Endothelial cell of umbilical vein (primary cell): Measurements from ENCODE around the gene PPFIA2.

Experiments used
- CTCF ChIP-seq, 2 donors: IDR thresholded peaks; 1 replicate in 1 of 2; 2 replicates in 1 of 2; pipeline ENCODE4 v1.5.1; 2011; ENCODE audit warnings: low read length in 2 of 2, mild to moderate bottlenecking in 2 of 2, moderate library complexity in 2 of 2, control low read depth in 1 of 2, inconsistent platforms in 1 of 2, low read depth in 1 of 2; ENCODE audit not compliant: insufficient read depth in 1 of 2; ENCODE audit errors: extremely low read depth in 1 of 2
- EZH2 ChIP-seq: IDR thresholded peaks from 2 replicates; pipeline ENCODE4 v1.6.1; 2012; ENCODE audit warnings: borderline replicate concordance, low read depth, mild to moderate bottlenecking, moderate library complexity, low read length, inconsistent platforms; ENCODE audit not compliant: severe bottlenecking
- FOS ChIP-seq: IDR thresholded peaks from 2 replicates; pipeline ENCODE4 v1.6.1; 2011; ENCODE audit warnings: mild to moderate bottlenecking, low read length, moderate library complexity, borderline replicate concordance; ENCODE audit not compliant: insufficient read depth
- GATA2 ChIP-seq: IDR thresholded peaks from 2 replicates; pipeline ENCODE4 v1.7.0; 2011; ENCODE audit warnings: low read depth, mild to moderate bottlenecking, moderate library complexity, mixed read lengths, low read length; ENCODE audit not compliant: insufficient read length, insufficient read depth
- JUN ChIP-seq: IDR thresholded peaks from 2 replicates; pipeline ENCODE4 v1.6.1; 2011; ENCODE audit warnings: borderline replicate concordance, low read depth; ENCODE audit not compliant: insufficient read length, insufficient read depth
- MAX ChIP-seq: IDR thresholded peaks from 2 replicates; pipeline ENCODE4 v1.6.1; 2011; ENCODE audit not compliant: insufficient read depth, insufficient read length
- MYC ChIP-seq: IDR thresholded peaks from one replicate; pipeline ENCODE4 v1.6.1; 2011; ENCODE audit warnings: mild to moderate bottlenecking, low read depth, low read length
- POLR2A ChIP-seq: IDR thresholded peaks from 2 replicates; pipeline ENCODE4 v1.6.1; 2012; ENCODE audit warnings: low read depth, mild to moderate bottlenecking, control low read depth, low read length
- POLR2AphosphoS5 ChIP-seq: IDR thresholded peaks from 2 replicates; pipeline ENCODE4 v1.6.1; 2012; ENCODE audit warnings: low read depth, mild to moderate bottlenecking, control low read depth, low read length, moderate library complexity; ENCODE audit not compliant: insufficient read depth

DNA sequence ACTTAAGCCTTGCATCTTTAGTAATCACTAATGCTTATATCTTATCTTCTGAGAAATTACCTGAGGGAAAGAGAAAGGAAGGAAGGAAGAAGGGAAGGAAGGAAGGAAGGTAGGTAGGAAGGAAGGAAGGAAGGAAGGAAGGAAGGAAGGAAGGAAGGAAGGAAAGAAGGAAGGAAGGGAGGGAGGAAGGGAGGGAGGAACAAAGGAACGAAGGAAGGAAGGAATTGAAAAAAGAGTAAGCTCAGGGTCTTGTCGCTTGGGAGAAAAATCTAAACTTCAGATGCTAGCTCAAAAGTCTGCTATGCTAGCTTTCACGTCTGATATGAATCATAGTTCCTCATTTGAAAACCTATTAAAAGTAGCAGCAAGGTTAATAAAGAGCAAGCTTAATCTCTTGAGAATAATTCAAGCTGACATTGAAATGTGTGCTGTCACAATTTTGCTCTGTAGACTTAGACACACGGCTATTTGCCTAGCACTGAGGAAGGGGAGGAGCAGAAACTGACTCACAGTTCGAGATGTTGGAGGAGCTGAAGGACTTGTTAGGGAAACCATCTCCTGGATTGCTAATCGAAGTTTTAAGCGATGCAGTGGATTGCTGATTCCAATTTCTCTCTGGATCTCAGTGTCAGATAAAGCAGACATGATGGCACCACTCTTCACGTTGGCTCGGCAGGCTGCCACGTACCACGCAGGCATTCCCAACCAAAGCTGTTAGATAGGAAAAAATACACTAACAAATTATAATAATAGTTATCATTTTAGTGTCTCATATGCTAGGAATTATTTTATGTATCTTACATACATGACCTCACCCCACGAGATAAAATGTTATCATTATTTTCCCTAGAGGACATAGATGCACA lies 464.6 kb downstream of the PPFIA2 start:
- TF ChIP-seq MAX (no peak), CTCF (IDR thresholded peaks at IDR 0.05; ENCODE audit: extremely low read depth in 1 of 2, insufficient read depth in 1 of 2, low read depth in 1 of 2, low read length in 2 of 2) (no peak), POLR2A (no peak), GATA2 (no peak), EZH2 (no peak), JUN (no peak), FOS (no peak), MYC (no peak), POLR2AphosphoS5 (no peak)
